Stimulated activated effector memory CD8-positive, alpha-beta T cell treated with anti-CD3 and anti-CD28 coated beads, Interleukin-12 subunit alpha, Interleukin-12 subunit beta, amount 100 ng/mL, for 72 hours (primary cell): ENCODE results near the gene CD34.
A peak's percentile ranks its signal among the peaks of the same experiment; 100 is the strongest.
"Not testable (repeated sequence)": the region's sequence is repeated elsewhere in the genome, so short reads cannot be mapped to it uniquely, and the experiment has no call there.

Experiments used
- ATAC-seq: fragments of 150-1000 bp; cut with Tn5 transposase; 2 replicates; pipeline ENCODE4 v1.10.0; 2021
- DNase-seq, 2 donors: peaks; one replicate each; pipeline ENCODE4 v3.0.0; 2021 to 2022; ENCODE audit warnings: low spot score in 2 of 2
- H3K27ac Mint-ChIP-seq: one replicate; pipeline ENCODE4 v1.8.0; 2022; ENCODE audit warnings: mild to moderate bottlenecking, mixed read lengths
- H3K36me3 Mint-ChIP-seq: one replicate; pipeline ENCODE4 v1.8.0; 2022; ENCODE audit warnings: mild to moderate bottlenecking, mixed read lengths
- H3K4me1 Mint-ChIP-seq: one replicate; pipeline ENCODE4 v1.8.0; 2022; ENCODE audit warnings: mixed read lengths
- H3K4me3 Mint-ChIP-seq: one replicate; pipeline ENCODE4 v1.8.0; 2022; ENCODE audit warnings: mild to moderate bottlenecking, mixed read lengths
- H3K9me3 Mint-ChIP-seq: one replicate; pipeline ENCODE4 v1.8.0; 2022; ENCODE audit warnings: mixed read lengths

Gene CD34

DNA sequence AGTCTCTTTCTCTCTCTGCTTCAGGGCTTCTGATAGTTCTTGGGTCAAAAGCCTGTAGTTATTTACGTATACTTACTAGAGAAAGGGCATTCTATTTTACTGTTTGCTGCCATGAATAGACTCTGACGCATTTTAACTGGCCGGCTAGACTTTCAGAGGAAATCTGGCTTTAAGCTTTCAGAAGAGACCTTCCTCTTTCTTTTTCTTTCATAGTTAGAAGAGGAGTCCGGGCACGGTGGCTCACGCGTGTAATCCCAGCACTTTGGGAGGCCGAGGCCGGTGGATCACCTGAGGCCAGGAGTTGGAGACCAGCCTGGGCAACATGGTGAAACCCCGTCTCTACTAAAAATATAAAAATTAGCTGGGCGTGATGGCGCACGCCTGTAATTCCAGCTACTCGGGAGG is 31.4 kb upstream of the CD34 start:
- DNase-seq: not testable (repeated sequence)

GRCh38 chr1:207941665-207942064 is 30.7 kb upstream of the CD34 start:
- Mint-ChIP-seq H3K9me3 (no peaks in the 10 kb centered on the region), H3K27ac (no peak overlapping the region), H3K36me3 (no peaks in the 10 kb centered on the region), H3K4me3 (no peak overlapping the region), H3K4me1 (no peaks in the 10 kb centered on the region)
- ATAC-seq (no peak), DNase-seq (no peak)

More for the DNA sequence above, 31.4 kb upstream of the CD34 start:
- not testable (repeated sequence) for H3K9me3 Mint-ChIP-seq, H3K36me3 Mint-ChIP-seq, H3K4me1 Mint-ChIP-seq, H3K27ac Mint-ChIP-seq, ATAC-seq, H3K4me3 Mint-ChIP-seq

GRCh38 chr1:207938016-207938415 is 27.1 kb upstream of the CD34 start:
- no peaks in the 10 kb centered on the region for H3K4me1 Mint-ChIP-seq
- H3K36me3 Mint-ChIP-seq: no peaks in the 10 kb centered on the region

GRCh38 chr1:207937204-207937603 is 26.3 kb upstream of the CD34 start:
- ATAC-seq (no peak), DNase-seq (no peak)
- H3K36me3 Mint-ChIP-seq: no peaks in the 10 kb centered on the region
- H3K4me1 Mint-ChIP-seq: no peaks in the 10 kb centered on the region
- no peaks in the 10 kb centered on the region for H3K9me3 Mint-ChIP-seq
- H3K4me3 Mint-ChIP-seq: no peak overlapping the region
- no peak overlapping the region for H3K27ac Mint-ChIP-seq

More at GRCh38 chr1:207938016-207938415, 27.1 kb upstream of the CD34 start:
- ATAC-seq (no peak), DNase-seq (no peak)
- Mint-ChIP-seq H3K4me3 (no peak overlapping the region), H3K9me3 (no peaks in the 10 kb centered on the region), H3K27ac (no peak overlapping the region)

- Mint-ChIP-seq H3K27ac (no peak overlapping the region), H3K36me3 (no peaks in the 10 kb centered on the region), H3K4me3 (no peak overlapping the region), H3K4me1 (no peaks in the 10 kb centered on the region), H3K9me3 (no peaks in the 10 kb centered on the region)
- no peak for DNase-seq
- ATAC-seq: no peak
Measured at GRCh38 chr1:207935166-207935583, 24.2 kb upstream of the CD34 start.

DNA sequence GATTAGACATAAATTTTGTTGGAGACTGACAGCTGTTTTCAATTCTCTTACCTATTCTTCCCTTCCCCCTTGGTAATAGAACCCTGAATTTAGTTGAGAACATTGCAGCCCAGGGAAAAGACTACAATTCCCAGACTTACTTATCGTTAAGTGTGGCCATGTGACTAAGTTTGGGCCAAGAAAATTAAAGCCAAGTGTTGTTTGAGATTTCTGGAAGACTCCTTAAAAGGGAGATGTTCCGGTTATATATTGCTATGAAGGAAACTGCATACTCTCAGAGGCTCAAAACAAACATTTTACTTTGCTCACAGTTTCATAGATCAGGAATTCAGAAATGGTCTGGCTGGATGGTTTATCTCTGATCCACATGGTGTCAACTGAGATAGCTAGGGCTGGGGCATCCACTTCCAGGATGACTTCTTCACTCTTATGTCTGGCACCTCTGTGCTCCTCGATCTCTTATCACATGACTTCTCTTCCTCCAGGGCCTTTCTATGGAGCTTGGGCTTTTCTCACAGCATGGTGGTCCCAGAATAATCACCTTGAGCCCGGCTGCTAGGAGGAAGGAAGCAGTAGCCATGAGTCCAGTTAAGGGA is 22.4 kb upstream of the CD34 start:
- H3K36me3 Mint-ChIP-seq: no peaks in the 10 kb centered on the region
- no peaks in the 10 kb centered on the region for H3K9me3 Mint-ChIP-seq
- no peak overlapping the region for H3K4me3 Mint-ChIP-seq
- no peak for DNase-seq
- H3K4me1 Mint-ChIP-seq: no peaks in the 10 kb centered on the region
- no peak overlapping the region for H3K27ac Mint-ChIP-seq
- ATAC-seq: no peak

GRCh38 chr1:207926984-207927383 is 16.1 kb upstream of the CD34 start:
- no peaks in the 10 kb centered on the region for H3K4me1 Mint-ChIP-seq
- DNase-seq (no peak), ATAC-seq (no peak)
- no peaks in the 10 kb centered on the region for H3K36me3 Mint-ChIP-seq
- H3K27ac Mint-ChIP-seq: no peak overlapping the region
- no peak overlapping the region for H3K4me3 Mint-ChIP-seq
- H3K9me3 Mint-ChIP-seq: no peaks in the 10 kb centered on the region

DNA sequence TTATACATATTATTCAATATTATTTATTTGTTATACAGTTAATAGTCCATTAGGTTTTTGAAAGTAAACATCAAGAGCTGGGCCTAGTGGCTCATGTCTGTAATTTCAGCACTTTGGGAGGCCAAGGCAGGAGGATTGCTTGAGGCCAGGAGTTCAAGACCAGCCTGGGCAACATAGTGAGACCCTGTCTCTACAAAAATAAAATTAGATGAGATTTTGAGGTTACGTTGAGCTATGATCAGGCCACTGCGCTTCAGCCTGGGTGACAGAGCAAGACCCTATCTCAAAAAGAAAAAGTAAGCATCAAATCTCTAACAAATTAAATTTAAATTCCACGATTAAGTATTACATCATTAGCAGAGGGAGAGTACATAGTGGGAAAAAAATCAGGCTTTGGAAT is 15.0 kb upstream of the CD34 start:
- not testable (repeated sequence) for ATAC-seq, H3K4me1 Mint-ChIP-seq, H3K9me3 Mint-ChIP-seq, H3K27ac Mint-ChIP-seq, H3K4me3 Mint-ChIP-seq, H3K36me3 Mint-ChIP-seq, DNase-seq

DNA sequence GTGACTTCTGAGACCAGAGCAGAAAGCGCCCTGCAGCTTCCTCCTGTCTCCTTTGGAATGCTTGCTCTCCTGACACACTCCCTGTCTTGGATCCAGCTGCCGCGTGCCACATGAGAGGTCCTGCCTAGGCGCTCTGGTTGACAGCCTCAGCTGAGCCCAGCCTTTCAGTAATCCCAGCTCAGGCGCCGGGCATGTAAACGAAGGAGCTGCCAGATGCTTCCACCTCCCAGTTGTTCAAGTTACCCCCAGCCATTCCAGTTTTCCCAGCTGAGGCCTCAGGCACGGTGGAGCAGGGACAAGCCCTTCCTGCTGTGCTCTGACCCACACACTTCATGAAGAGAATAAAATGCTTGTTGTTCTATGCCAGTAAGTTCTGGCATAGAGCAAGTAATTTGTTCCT is 14.3 kb upstream of the CD34 start:
- Mint-ChIP-seq H3K4me1 (no peaks in the 10 kb centered on the region), H3K27ac (no peak overlapping the region), H3K36me3 (no peaks in the 10 kb centered on the region), H3K4me3 (no peak overlapping the region), H3K9me3 (no peaks in the 10 kb centered on the region)
- no peak for ATAC-seq
- no peak for DNase-seq

DNA sequence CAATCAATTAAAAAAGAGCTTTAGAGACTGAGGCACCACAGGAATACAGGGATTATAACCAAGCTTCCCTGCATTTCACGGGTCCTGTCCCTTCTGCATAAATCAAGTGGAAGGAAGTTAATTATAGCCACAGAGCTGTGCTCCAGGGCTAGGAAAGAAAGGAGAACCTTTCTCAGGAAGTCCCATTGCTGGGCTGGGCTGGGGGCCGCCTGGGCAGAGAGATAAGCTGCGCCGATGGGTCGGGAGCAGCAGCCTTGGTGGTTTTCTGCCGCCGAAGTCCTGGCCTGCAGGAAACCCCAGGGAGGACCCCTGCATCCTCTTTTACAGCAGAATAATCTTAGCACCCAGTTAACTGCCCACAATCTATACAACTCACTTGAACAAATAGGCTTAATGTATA is 12.6 kb upstream of the CD34 start:
- ATAC-seq (no peak), DNase-seq (no peak)
- Mint-ChIP-seq H3K27ac (no peak overlapping the region), H3K36me3 (no peaks in the 10 kb centered on the region), H3K9me3 (no peaks in the 10 kb centered on the region), H3K4me1 (no peaks in the 10 kb centered on the region), H3K4me3 (no peak overlapping the region)

DNA sequence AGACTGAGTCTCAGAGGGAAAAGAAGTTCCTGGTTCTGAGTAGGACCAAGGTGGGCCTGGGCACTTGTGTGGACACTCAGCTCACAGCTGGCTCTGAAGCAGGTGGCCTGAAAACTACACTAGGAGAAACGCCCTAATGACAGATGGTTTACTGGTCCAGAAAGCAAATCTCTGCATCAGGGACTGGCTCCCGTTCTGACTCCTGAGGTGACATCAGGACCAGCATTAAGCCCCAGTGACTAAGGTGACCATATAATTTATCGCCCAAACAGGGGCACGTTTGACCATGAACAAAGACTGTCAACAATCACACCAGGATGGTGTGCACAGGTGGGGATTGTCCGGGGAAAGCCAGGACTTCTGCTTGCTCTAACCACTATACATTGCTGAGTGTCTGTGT is 12.2 kb upstream of the CD34 start:
- no peak overlapping the region for H3K27ac Mint-ChIP-seq
- H3K4me1 Mint-ChIP-seq: no peaks in the 10 kb centered on the region
- no peak overlapping the region for H3K4me3 Mint-ChIP-seq
- no peaks in the 10 kb centered on the region for H3K9me3 Mint-ChIP-seq
- ATAC-seq (no peak), DNase-seq (no peak)
- no peaks in the 10 kb centered on the region for H3K36me3 Mint-ChIP-seq

- Mint-ChIP-seq H3K4me3 (no peak overlapping the region), H3K4me1 (no peaks in the 10 kb centered on the region)
- no peak for ATAC-seq
Measured at GRCh38 chr1:207922554-207922953, 11.6 kb upstream of the CD34 start.

GRCh38 chr1:207921321-207921720 is 10.4 kb upstream of the CD34 start:
- ATAC-seq: no peak
- Mint-ChIP-seq H3K4me1 (no peaks in the 10 kb centered on the region), H3K9me3 (no peaks in the 10 kb centered on the region), H3K4me3 (no peak overlapping the region), H3K36me3 (no peaks in the 10 kb centered on the region), H3K27ac (no peak overlapping the region)
- DNase-seq: no peak

More at GRCh38 chr1:207922554-207922953, 11.6 kb upstream of the CD34 start:
- Mint-ChIP-seq H3K27ac (no peak overlapping the region), H3K9me3 (no peaks in the 10 kb centered on the region), H3K36me3 (no peaks in the 10 kb centered on the region)
- DNase-seq: no peak

DNA sequence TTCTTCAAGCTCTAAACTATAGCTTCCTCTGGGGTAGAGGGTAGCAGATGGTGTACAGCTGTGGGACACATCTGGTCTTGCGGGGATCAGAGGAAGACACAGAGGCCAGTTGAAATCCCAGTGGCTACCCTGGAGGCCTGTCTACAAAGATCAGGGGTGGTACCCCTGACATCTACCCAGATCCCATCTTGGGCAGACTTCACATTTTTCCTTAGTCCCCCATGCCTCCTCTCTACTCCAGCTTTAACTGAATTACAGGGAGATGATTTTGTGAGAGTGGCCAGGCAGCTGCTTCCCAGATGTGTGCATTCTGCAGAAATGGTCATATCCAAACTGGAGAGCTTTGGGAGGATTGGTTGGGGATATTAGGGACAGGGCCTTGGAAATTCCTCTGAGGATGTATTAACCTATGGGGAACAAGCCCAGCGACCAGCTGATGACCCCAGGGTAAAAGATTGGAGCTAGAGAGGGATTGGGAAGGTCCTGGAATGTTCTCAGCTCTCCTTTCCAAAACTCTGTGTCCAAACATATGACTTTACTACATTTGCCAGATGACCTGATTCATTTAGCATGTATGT is 9.6 kb upstream of the CD34 start:
- no peaks in the 10 kb centered on the region for H3K36me3 Mint-ChIP-seq
- H3K27ac Mint-ChIP-seq: no peak overlapping the region
- no peaks in the 10 kb centered on the region for H3K4me1 Mint-ChIP-seq
- no peak overlapping the region for H3K4me3 Mint-ChIP-seq
- DNase-seq: no peak
- no peaks in the 10 kb centered on the region for H3K9me3 Mint-ChIP-seq
- ATAC-seq: no peak

- Mint-ChIP-seq H3K36me3 (no peaks in the 10 kb centered on the region), H3K4me1 (no peaks in the 10 kb centered on the region), H3K27ac (no peak overlapping the region), H3K4me3 (no peak overlapping the region), H3K9me3 (no peaks in the 10 kb centered on the region)
- ATAC-seq: no peak
- no peak for DNase-seq
Measured at GRCh38 chr1:207919523-207920170, 8.7 kb upstream of the CD34 start.

- H3K4me3 Mint-ChIP-seq: no peak overlapping the region
- H3K4me1 Mint-ChIP-seq: no peaks in the 10 kb centered on the region
- no peaks in the 10 kb centered on the region for H3K36me3 Mint-ChIP-seq
- no peaks in the 10 kb centered on the region for H3K9me3 Mint-ChIP-seq
- ATAC-seq (no peak), DNase-seq (peak in 1 of 2 donors; percentile 7)
- H3K27ac Mint-ChIP-seq: no peak overlapping the region
Measured at GRCh38 chr1:207918581-207918980, 7.7 kb upstream of the CD34 start.
